Hepatocyte (in vitro differentiated cells): ENCODE results near the gene PRKAG1. TPM values are rescaled to one million over a fixed set of nuclear protein-coding genes. Genes with fewer than 3 reads are reported as not detected.

ENCODE experiments used
- DNase-seq: peaks from one replicate; pipeline ENCODE4 v3.0.0-alpha.2; 2016; ENCODE audit warnings: low spot score
- H2AFZ ChIP-seq: fragments of 200-600 bp; sonication (generic); 2 replicates; pipeline ENCODE4 v1.6.0; 2016; ENCODE audit warnings: antibody characterized with exemption, mild to moderate bottlenecking
- H3K27ac ChIP-seq: fragments of 200-600 bp; sonication (generic); 2 replicates; pipeline ENCODE4 v1.5.1; 2016; ENCODE audit warnings: mild to moderate bottlenecking
- H3K27me3 ChIP-seq: fragments of 200-600 bp; sonication (generic); 2 replicates; pipeline ENCODE4 v1.6.1; 2016
- H3K36me3 ChIP-seq: fragments of 200-600 bp; sonication (generic); replicated peaks from 2 replicates; pipeline ENCODE4 v1.5.1; 2016; ENCODE audit warnings: low read depth; ENCODE audit not compliant: insufficient read depth
- H3K4me1 ChIP-seq: fragments of 200-600 bp; sonication (generic); 2 replicates; pipeline ENCODE4 v1.5.1; 2016; ENCODE audit warnings: mild to moderate bottlenecking, moderate library complexity; ENCODE audit not compliant: insufficient read depth
- H3K4me2 ChIP-seq: fragments of 200-600 bp; sonication (generic); 2 replicates; pipeline ENCODE4 v1.6.0; 2016
- H3K4me3 ChIP-seq: fragments of 200-600 bp; sonication (generic); 2 replicates; pipeline ENCODE4 v1.5.1; 2016; ENCODE audit warnings: mild to moderate bottlenecking
- H3K79me2 ChIP-seq: fragments of 200-600 bp; sonication (generic); 2 replicates; pipeline ENCODE4 v1.6.0; 2017; ENCODE audit warnings: mild to moderate bottlenecking
- H3K9me2 ChIP-seq: fragments of 200-600 bp; sonication (generic); replicated peaks from 2 replicates; pipeline ENCODE4 v1.6.0; 2017; ENCODE audit warnings: mild to moderate bottlenecking; ENCODE audit not compliant: insufficient read depth
- H3K9me3 ChIP-seq: fragments of 200-600 bp; sonication (generic); 2 replicates; pipeline ENCODE4 v1.5.1; 2016; ENCODE audit warnings: low read depth, mild to moderate bottlenecking
- H4K20me1 ChIP-seq: fragments of 200-600 bp; sonication (generic); 2 replicates; pipeline ENCODE4 v1.6.0; 2016; ENCODE audit warnings: mild to moderate bottlenecking; ENCODE audit not compliant: insufficient read depth, poor library complexity, severe bottlenecking
- CTCF ChIP-seq: fragments of 200-600 bp; sonication (generic); IDR thresholded peaks from 2 replicates; pipeline ENCODE4 v1.5.1; 2016; ENCODE audit warnings: antibody characterized with exemption, mild to moderate bottlenecking; ENCODE audit not compliant: poor library complexity
- EZH2 ChIP-seq: fragments of 200-600 bp; sonication (generic); IDR thresholded peaks from 2 replicates; pipeline ENCODE4 v1.6.1; 2016; ENCODE audit warnings: antibody characterized with exemption, mild to moderate bottlenecking, borderline replicate concordance
- EZH2phosphoT487 ChIP-seq: fragments of 200-600 bp; sonication (generic); IDR thresholded peaks from one replicate; pipeline ENCODE4 v1.6.1; 2018; ENCODE audit warnings: antibody characterized with exemption, mild to moderate bottlenecking, low read depth, moderate library complexity; ENCODE audit not compliant: unreplicated experiment, severe bottlenecking
- WGBS: methylation state at CpG from one replicate; pipeline ENCODE4 v1.1.6; 2016; ENCODE audit warnings: low lambda C conversion rate; ENCODE audit errors: missing lambda C conversion rate; 5-methylcytosine and 5-hydroxymethylcytosine counted together
- polyA plus RNA-seq: library from polyadenylated mRNA; unstranded; fragments of >200 nt; fragmentation: Nextera tagmentation; extraction: Ambion mirVana; gene quantifications from 2 replicates; pipeline ENCODE4 v1.2.1, GENCODE V29; 2016
- total RNA-seq: library from RNA; depleted of rRNA; stranded (reverse); fragments of >200 nt; gene quantifications from 2 replicates; pipeline ENCODE4 v1.2.3, GENCODE V29; 2014

The PRKAG1 gene
- total and polyA plus RNA-seq, 2 experiments from 2014 or later = 46.0 to 61.5 TPM

- peaks cover 27% of the 10 kb centered on the region for H3K79me2 ChIP-seq
- H3K36me3 ChIP-seq = no peaks in the 10 kb centered on the region
- no peak overlapping the region for H3K4me3 ChIP-seq
- H3K27ac ChIP-seq = no peak overlapping the region
- H3K27me3 ChIP-seq = no peaks in the 10 kb centered on the region
- over 99% methylated on average over 11 of the region's 13 CpGs for WGBS
- peaks cover 3% of the 10 kb centered on the region for H3K4me1 ChIP-seq
- peaks cover 24% of the 10 kb centered on the region for H4K20me1 ChIP-seq
- no peak overlapping the region for H2AFZ ChIP-seq
- H3K9me2 ChIP-seq = no peaks in the 10 kb centered on the region
- DNase-seq = no peak
- no peaks in the 10 kb centered on the region for H3K9me3 ChIP-seq
- TF ChIP-seq EZH2phosphoT487 (no peak), EZH2 (no peak), CTCF (no peak)
- H3K4me2 ChIP-seq = no peak overlapping the region
These were observed 32.2 kb upstream of the PRKAG1 start for GRCh38 chr12:49050507-49051372.

GRCh38 chr12:49049566-49050224 is 31.1 kb upstream of the PRKAG1 start:
- Histone ChIP-seq H3K4me1 (no peaks in the 10 kb centered on the region), H3K79me2 (peaks cover 17% of the 10 kb centered on the region), H2AFZ (no peak overlapping the region), H3K4me2 (no peak overlapping the region), H3K36me3 (no peaks in the 10 kb centered on the region), H3K4me3 (no peak overlapping the region), H3K9me3 (no peaks in the 10 kb centered on the region), H3K27ac (no peak overlapping the region), H3K9me2 (no peaks in the 10 kb centered on the region), H3K27me3 (no peaks in the 10 kb centered on the region), H4K20me1 (peaks cover 13% of the 10 kb centered on the region)
- no peak for DNase-seq
- WGBS = 85% methylated on average over 20 of the region's 20 CpGs
- no peak for TF ChIP-seq EZH2phosphoT487

- Histone ChIP-seq H3K27ac (no peak overlapping the region), H3K9me2 (no peaks in the 10 kb centered on the region), H4K20me1 (peaks cover 6% of the 10 kb centered on the region), H3K4me3 (no peak overlapping the region), H2AFZ (no peak overlapping the region), H3K4me1 (no peaks in the 10 kb centered on the region), H3K4me2 (no peak overlapping the region), H3K36me3 (no peaks in the 10 kb centered on the region), H3K9me3 (no peaks in the 10 kb centered on the region), H3K79me2 (peaks cover 9% of the 10 kb centered on the region), H3K27me3 (no peaks in the 10 kb centered on the region)
- no peak for TF ChIP-seq EZH2
- no peak for TF ChIP-seq EZH2phosphoT487
- no peak for TF ChIP-seq CTCF
- DNase-seq = no peak
- WGBS = 98% methylated on average over 10 of the region's 10 CpGs
These were observed 30.4 kb upstream of the PRKAG1 start for GRCh38 chr12:49048953-49049352.
